Measurements from ENCODE around the gene CSF2.

DNA sequence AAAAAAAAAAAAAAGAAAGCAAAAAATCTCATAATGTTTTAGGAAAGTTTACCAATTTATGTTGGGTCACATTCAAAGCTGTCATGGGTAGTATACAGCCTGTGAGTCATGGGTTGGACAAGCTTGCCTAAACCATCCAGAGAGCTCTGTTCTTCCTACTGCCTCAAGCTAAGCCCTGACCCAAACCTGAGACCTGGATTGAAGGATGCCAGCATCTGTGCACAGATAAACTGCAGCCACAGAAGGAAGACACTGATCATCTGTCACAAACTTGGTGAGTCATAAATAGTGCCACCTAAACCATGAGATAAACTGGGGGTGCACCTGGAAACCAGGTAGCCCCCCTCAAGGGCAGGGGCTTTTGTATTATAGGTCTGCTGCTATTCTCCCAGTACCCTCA, 31.0 kb downstream of the CSF2 start:
- TF ChIP-seq, protein P1, sequence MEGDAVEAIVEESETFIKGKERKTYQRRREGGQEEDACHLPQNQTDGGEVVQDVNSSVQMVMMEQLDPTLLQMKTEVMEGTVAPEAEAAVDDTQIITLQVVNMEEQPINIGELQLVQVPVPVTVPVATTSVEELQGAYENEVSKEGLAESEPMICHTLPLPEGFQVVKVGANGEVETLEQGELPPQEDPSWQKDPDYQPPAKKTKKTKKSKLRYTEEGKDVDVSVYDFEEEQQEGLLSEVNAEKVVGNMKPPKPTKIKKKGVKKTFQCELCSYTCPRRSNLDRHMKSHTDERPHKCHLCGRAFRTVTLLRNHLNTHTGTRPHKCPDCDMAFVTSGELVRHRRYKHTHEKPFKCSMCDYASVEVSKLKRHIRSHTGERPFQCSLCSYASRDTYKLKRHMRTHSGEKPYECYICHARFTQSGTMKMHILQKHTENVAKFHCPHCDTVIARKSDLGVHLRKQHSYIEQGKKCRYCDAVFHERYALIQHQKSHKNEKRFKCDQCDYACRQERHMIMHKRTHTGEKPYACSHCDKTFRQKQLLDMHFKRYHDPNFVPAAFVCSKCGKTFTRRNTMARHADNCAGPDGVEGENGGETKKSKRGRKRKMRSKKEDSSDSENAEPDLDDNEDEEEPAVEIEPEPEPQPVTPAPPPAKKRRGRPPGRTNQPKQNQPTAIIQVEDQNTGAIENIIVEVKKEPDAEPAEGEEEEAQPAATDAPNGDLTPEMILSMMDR (IDR thresholded peaks at IDR 0.05): no peak
- no peak for TF ChIP-seq SIN3A (IDR thresholded peaks at IDR 0.05; ENCODE audit: borderline replicate concordance, insufficient read depth, low read depth, low read length)
- TF ChIP-seq POLR2AphosphoS5 (IDR thresholded peaks at IDR 0.05; ENCODE audit: low read depth, low read length): no peak
- TF ChIP-seq, protein P2, sequence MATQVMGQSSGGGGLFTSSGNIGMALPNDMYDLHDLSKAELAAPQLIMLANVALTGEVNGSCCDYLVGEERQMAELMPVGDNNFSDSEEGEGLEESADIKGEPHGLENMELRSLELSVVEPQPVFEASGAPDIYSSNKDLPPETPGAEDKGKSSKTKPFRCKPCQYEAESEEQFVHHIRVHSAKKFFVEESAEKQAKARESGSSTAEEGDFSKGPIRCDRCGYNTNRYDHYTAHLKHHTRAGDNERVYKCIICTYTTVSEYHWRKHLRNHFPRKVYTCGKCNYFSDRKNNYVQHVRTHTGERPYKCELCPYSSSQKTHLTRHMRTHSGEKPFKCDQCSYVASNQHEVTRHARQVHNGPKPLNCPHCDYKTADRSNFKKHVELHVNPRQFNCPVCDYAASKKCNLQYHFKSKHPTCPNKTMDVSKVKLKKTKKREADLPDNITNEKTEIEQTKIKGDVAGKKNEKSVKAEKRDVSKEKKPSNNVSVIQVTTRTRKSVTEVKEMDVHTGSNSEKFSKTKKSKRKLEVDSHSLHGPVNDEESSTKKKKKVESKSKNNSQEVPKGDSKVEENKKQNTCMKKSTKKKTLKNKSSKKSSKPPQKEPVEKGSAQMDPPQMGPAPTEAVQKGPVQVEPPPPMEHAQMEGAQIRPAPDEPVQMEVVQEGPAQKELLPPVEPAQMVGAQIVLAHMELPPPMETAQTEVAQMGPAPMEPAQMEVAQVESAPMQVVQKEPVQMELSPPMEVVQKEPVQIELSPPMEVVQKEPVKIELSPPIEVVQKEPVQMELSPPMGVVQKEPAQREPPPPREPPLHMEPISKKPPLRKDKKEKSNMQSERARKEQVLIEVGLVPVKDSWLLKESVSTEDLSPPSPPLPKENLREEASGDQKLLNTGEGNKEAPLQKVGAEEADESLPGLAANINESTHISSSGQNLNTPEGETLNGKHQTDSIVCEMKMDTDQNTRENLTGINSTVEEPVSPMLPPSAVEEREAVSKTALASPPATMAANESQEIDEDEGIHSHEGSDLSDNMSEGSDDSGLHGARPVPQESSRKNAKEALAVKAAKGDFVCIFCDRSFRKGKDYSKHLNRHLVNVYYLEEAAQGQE (IDR thresholded peaks at IDR 0.05; ENCODE audit: insufficient read depth in 1 of 2, low read depth in 2 of 2, low read length in 1 of 2): no peak
- no peak for TF ChIP-seq TCF7L2 (IDR thresholded peaks at IDR 0.05; ENCODE audit: low read depth, low read length)

Data from Panc1 (cell line).